T-cell (primary cell): Measurements from ENCODE around the gene TMEM72. TPM values are rescaled to one million over a fixed set of nuclear protein-coding genes. Genes with fewer than 3 reads are reported as not detected.
A peak's percentile ranks its signal among the peaks of the same experiment; 100 is the strongest.

Experiments
- ATAC-seq, 4 experiments: fragments of 200-7000 bp in 3 of 4; fragments of 150-1000 bp in 1 of 4; cut with Tn5 transposase; replicated peaks in 1 of 4; 1 replicate in 3 of 4; 2 replicates in 1 of 4; pipeline ENCODE4 v1.10.0; 2021; ENCODE audit warnings: moderate library complexity in 3 of 4, mild to moderate bottlenecking in 2 of 4, moderate number of reproducible peaks in 1 of 4
- CTCF ChIA-PET, 2 donors: fragments of 300-600 bp; sonication (Branson Sonifier 250); formaldehyde crosslinking; loops; one replicate each; lab custom pipeline; 2022; ENCODE audit warnings: antibody characterized with exemption in 2 of 2; lab: Charles Lee
- POLR2A ChIA-PET, 2 donors: fragments of 300-600 bp; sonication (Branson Sonifier 250); formaldehyde crosslinking; loops; one replicate each; lab custom pipeline; 2022; ENCODE audit warnings: antibody characterized with exemption in 2 of 2; lab: Charles Lee
- DNase-seq, 35 experiments: peaks; one replicate each; pipeline versions ENCODE4 v3.0.0 to v3.0.0-alpha.2; 2013 to 2023
- H3K27ac ChIP-seq: one replicate; pipeline ENCODE4 v1.5.1; 2013; ENCODE audit warnings: low read length
- H3K27me3 ChIP-seq, 2 experiments: replicated peaks in 1 of 2; 1 replicate in 1 of 2; 2 replicates in 1 of 2; pipeline versions ENCODE4 v1.6.1 to v1.7.0; 2013; ENCODE audit warnings: low read length in 1 of 2, mixed read lengths in 1 of 2; ENCODE audit not compliant: control insufficient read depth in 2 of 2, insufficient read depth in 2 of 2; ENCODE audit errors: extremely low read depth in 1 of 2
- H3K36me3 ChIP-seq, 2 donors: 1 replicate in 1 of 2; 2 replicates in 1 of 2; pipeline versions ENCODE4 v1.6.1 to v1.7.0; 2013; ENCODE audit warnings: low read length in 1 of 2; ENCODE audit not compliant: control insufficient read depth in 2 of 2, insufficient read depth in 1 of 2; ENCODE audit errors: extremely low read depth in 1 of 2
- H3K4me1 ChIP-seq, 2 experiments: 1 replicate in 1 of 2; 2 replicates in 1 of 2; pipeline versions ENCODE4 v1.6.1 to v1.7.0; 2013; ENCODE audit warnings: low read length in 2 of 2, mixed read lengths in 1 of 2; ENCODE audit not compliant: insufficient read depth in 2 of 2, control insufficient read depth in 1 of 2; ENCODE audit errors: extremely low read depth in 1 of 2
- H3K4me3 ChIP-seq, 2 donors: 1 replicate in 1 of 2; 2 replicates in 1 of 2; pipeline versions ENCODE4 v1.5.1 to v1.7.0; 2013; ENCODE audit warnings: mild to moderate bottlenecking in 2 of 2, low read length in 1 of 2, moderate library complexity in 1 of 2; ENCODE audit not compliant: control insufficient read depth in 1 of 2; ENCODE audit errors: extremely low read depth in 1 of 2
- H3K9me3 ChIP-seq: 2 replicates; pipeline ENCODE4 v1.7.0; 2013
- H3K27ac Mint-ChIP-seq, 2 donors: one replicate each; pipeline ENCODE4 v1.8.0; 2020 to 2021; ENCODE audit warnings: mild to moderate bottlenecking in 2 of 2, mixed read lengths in 2 of 2
- H3K27me3 Mint-ChIP-seq, 2 donors: one replicate each; pipeline ENCODE4 v1.8.0; 2021 to 2022; ENCODE audit warnings: mixed read lengths in 2 of 2
- H3K36me3 Mint-ChIP-seq: one replicate; pipeline ENCODE4 v1.8.0; 2021; ENCODE audit warnings: mixed read lengths
- H3K4me1 Mint-ChIP-seq, 3 donors: one replicate each; pipeline ENCODE4 v1.8.0; 2020 to 2022; ENCODE audit warnings: mixed read lengths in 3 of 3, mild to moderate bottlenecking in 1 of 3
- H3K4me3 Mint-ChIP-seq, 3 donors: one replicate each; pipeline ENCODE4 v1.8.0; 2020 to 2022; ENCODE audit warnings: mild to moderate bottlenecking in 3 of 3, mixed read lengths in 3 of 3, moderate library complexity in 3 of 3
- H3K9me3 Mint-ChIP-seq, 3 donors: one replicate each; pipeline ENCODE4 v1.8.0; 2020 to 2022; ENCODE audit warnings: mixed read lengths in 3 of 3
- WGBS: methylation state at CpG from one replicate; pipeline ENCODE4 v1.1.5; 2013; ENCODE audit warnings: missing lambda C conversion rate; ENCODE audit not compliant: insufficient coverage; 5-methylcytosine and 5-hydroxymethylcytosine counted together
- total RNA-seq, 35 experiments: library from RNA in 6 of 35; stranded (reverse) in 6 of 35; fragments of 120-200 nt in 1 of 35; gene quantifications; one replicate each; pipeline versions ENCODE4 v1.2.1 to v1.2.4 and lab custom pipeline; 2013 to 2026

Gene TMEM72
- total RNA-seq, 5 donors from 2014 or later (not counting 1 experiment from before 2014, with no cell fraction given), result 0.13 TPM; not detected in 4

DNA sequence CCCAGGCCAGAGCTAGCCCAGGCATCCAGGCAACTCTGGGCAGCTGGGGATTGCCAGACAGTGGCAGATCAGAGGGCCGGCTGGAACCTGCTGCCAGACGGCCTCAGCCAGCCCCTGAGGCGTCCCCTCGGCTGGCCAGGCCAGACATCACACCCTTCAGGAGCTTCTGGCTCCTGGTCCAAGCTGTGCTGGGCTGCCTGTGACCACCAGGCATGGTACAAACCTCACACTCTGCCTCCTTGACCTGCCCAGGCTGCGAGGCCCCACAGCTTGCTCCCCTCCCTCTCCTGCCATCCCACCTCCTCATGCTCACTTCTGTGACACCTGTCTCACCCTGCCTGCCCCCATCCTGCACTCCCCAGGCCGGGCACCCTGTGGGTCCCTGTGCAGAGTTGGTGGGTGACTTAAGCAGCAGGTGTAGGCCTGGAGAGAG, 61.8 kb downstream of the TMEM72 start:
- DNase-seq, result no peak
- Mint-ChIP-seq H3K27ac (no peak overlapping the region), H3K36me3 (no peaks in the 10 kb centered on the region), H3K9me3 (no peaks in the 10 kb centered on the region), H3K4me1 (peaks cover 24 to 35% (median 25%) of the 10 kb centered on the region in 3 donors), H3K27me3 (no peaks in the 10 kb centered on the region), H3K4me3 (no peak overlapping the region)
- no peak overlapping the region for H3K27ac ChIP-seq
- H3K36me3 ChIP-seq, result no peaks in the 10 kb centered on the region
- ATAC-seq, result no peak
- H3K27me3 ChIP-seq, result peaks cover 0 to 18% of the 10 kb centered on the region in 2 experiments
- POLR2A ChIA-PET, result interaction anchor here in 1 of 2 donors (0.8 kb wide), 1 partner anchor 29 kb away, joined by 5 read pairs; no protein-coding TSS in a partner anchor
- CTCF ChIA-PET, result interaction anchor here (0.7 to 2.0 kb wide), 5 partner anchors 10 to 998 kb away, joined by 3 to 12 read pairs (median 3); no protein-coding TSS in a partner anchor
- WGBS, result 96% methylated on average over 4 of the region's 6 CpGs
- H3K9me3 ChIP-seq, result no peaks in the 10 kb centered on the region
- H3K4me3 ChIP-seq, result no peak overlapping the region
- peaks cover 15 to 48% of the 10 kb centered on the region in 2 experiments for H3K4me1 ChIP-seq

DNA sequence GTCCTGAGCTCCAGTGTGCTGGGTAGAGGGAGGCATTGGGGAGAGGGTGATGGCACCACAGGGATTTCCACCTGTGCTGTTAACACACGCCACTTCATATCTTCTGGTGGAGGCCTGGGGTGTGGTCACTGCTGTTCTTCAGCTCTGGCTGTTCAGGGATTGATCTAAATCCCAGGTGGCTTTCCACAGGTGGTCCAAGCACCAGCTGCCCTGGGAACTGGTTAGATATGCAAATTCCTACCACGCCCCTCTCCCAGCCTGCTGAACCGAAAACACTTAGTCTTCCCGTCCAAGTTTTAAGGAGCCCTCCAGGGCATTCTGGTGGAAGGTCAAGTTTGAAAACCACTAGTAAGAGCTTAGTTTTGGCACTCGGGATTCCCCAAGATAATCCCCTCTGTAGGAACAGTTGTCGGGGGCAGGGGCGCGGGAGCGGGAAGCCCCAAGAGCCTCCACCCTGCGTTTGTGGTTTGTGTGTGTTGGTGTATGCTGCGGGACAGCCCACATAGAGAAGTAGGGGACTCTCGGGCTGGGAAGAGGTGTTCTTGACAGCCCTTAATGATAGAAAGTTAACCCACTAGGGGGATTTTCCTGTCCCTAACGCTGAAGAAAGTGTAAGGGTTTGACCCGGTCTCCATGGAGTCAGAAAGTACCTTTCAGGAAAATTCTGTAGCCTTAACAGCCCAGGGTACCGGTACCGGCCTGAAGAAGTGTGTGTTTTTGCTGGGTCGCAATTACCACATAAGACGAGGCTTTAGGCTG, 62.4 kb downstream of the TMEM72 start:
- no peak overlapping the region for H3K4me3 ChIP-seq
- no peaks in the 10 kb centered on the region for H3K9me3 ChIP-seq
- Mint-ChIP-seq H3K27ac (no peak overlapping the region), H3K4me3 (no peak overlapping the region), H3K36me3 (no peaks in the 10 kb centered on the region), H3K4me1 (peaks cover 18 to 30% (median 19%) of the 10 kb centered on the region in 3 donors), H3K27me3 (no peaks in the 10 kb centered on the region), H3K9me3 (no peaks in the 10 kb centered on the region)
- DNase-seq, result no peak
- CTCF ChIA-PET, result interaction anchor here (0.7 to 2.0 kb wide), 6 partner anchors 10 to 998 kb away, joined by 3 to 12 read pairs (median 3); no protein-coding TSS in a partner anchor
- H3K36me3 ChIP-seq, result no peaks in the 10 kb centered on the region
- POLR2A ChIA-PET, result interaction anchor here in 1 of 2 donors (0.8 kb wide), 1 partner anchor 29 kb away, joined by 5 read pairs; no protein-coding TSS in a partner anchor
- peaks cover 0 to 18% of the 10 kb centered on the region in 2 experiments for H3K27me3 ChIP-seq
- 42% methylated on average over 10 of the region's 18 CpGs for WGBS
- no peak for ATAC-seq
- H3K4me1 ChIP-seq, result peaks cover 11 to 45% of the 10 kb centered on the region in 2 experiments
- H3K27ac ChIP-seq, result no peak overlapping the region

DNA sequence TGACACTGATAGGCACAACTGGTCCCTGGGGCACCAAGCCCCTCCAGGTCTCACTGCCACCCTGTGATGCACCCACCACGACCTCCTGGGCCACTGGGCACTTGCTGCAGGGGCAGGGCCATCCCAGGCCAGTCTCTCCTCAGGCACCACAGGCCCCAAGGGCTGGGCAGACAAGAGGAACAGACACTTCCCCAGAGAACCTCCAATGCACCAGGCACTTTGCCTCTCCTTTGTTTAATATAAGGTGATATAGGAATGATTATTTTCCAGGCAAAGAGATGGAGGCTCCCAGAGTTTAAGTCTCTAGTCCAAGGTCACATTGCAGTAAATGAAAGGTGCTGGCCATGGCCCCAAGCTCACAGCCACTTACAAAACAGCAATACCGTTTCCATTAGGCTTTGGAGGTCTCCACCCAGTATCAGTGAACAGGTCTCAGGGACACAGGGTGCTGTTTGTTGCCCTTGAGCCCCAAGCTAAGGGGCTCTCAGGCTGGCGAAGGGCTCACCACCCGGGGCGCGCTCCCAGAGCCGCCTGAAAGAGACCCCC, 63.0 kb downstream of the TMEM72 start:
- H3K9me3 ChIP-seq, result no peaks in the 10 kb centered on the region
- H3K36me3 Mint-ChIP-seq, result no peaks in the 10 kb centered on the region
- peaks cover 11 to 25% (median 13%) of the 10 kb centered on the region in 3 donors for H3K4me1 Mint-ChIP-seq
- ChIA-PET POLR2A (no interaction called here), CTCF (interaction anchor here (0.8 to 2.0 kb wide), 4 partner anchors 22 to 41 kb away, joined by 3 to 12 read pairs (median 6); no protein-coding TSS in a partner anchor)
- peak in 1 of 35 experiments; percentile 14 for DNase-seq
- H3K27ac ChIP-seq, result no peak overlapping the region
- H3K4me1 ChIP-seq, result peaks cover 5 to 45% of the 10 kb centered on the region in 2 experiments
- H3K27ac Mint-ChIP-seq, result no peak overlapping the region
- H3K4me3 Mint-ChIP-seq, result peak overlapping the region; percentile 67 to 72 (median 67)
- 73% methylated on average over 7 of the region's 7 CpGs for WGBS
- no peaks in the 10 kb centered on the region for H3K36me3 ChIP-seq
- peak overlapping the region in 1 of 2 donors; percentile 49 for H3K4me3 ChIP-seq
- H3K27me3 ChIP-seq, result peaks cover 0 to 18% of the 10 kb centered on the region in 2 experiments
- H3K27me3 Mint-ChIP-seq, result no peaks in the 10 kb centered on the region
- H3K9me3 Mint-ChIP-seq, result no peaks in the 10 kb centered on the region
- no peak for ATAC-seq

DNA sequence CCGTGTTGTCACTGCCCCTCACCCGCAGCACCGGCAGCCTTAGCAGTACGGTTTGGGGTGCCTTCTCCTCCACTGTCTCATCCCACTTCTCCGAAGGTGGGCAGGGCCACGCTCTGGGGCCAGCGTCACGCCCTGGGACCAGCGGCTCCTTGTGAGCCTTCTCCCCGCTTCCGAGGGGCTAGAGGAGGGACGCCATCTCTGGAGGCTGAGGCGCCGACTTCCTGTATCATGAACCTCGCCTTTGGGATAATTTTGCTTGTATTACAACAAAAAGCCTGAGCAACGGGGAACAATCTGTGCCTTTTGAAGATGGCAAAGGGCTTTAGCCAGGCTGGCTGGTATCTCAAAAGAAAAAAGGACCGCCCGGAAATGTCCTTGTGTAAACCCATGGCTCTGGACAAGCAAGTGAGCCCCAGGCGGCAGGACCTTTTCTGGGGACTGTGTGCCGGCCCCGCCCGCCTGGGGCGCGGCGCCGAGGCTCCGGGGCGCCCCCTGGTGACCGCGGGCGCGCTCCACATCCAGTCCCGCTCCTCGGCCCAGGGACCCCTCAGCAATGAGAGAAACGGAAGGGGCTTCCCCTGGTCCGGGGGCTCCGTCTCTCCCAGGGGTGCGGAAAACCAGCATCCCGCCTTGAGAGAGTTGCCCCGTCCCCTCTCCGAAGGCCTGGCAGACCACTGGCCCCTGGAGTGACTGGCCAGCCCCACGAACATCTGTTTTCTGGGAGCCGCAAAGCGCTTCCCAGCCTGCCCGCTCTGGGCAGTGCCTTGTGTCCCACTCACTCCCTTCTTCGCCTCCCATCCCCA, 63.7 kb downstream of the TMEM72 start:
- ChIA-PET POLR2A (interaction anchor here in 1 of 2 donors (0.6 kb wide), 1 partner anchor 12 kb away, joined by 7 read pairs; no protein-coding TSS in a partner anchor), CTCF (interaction anchor here in 1 of 2 donors (1.6 kb wide), 1 partner anchor 42 kb away, joined by 7 read pairs; no protein-coding TSS in a partner anchor)
- Histone ChIP-seq H3K4me3 (peak overlapping the region; percentile 46 to 49), H3K27me3 (peaks cover 0 to 18% of the 10 kb centered on the region in 2 experiments), H3K27ac (no peak overlapping the region), H3K36me3 (no peaks in the 10 kb centered on the region), H3K4me1 (peaks cover 5 to 39% of the 10 kb centered on the region in 2 experiments), H3K9me3 (no peaks in the 10 kb centered on the region)
- H3K9me3 Mint-ChIP-seq, result no peaks in the 10 kb centered on the region
- ATAC-seq (peak; percentile 90 to 97 (median 94)), DNase-seq (peak in 33 of 35 experiments; percentile 17 to 80 (median 50))
- H3K27ac Mint-ChIP-seq, result no peak overlapping the region
- H3K4me1 Mint-ChIP-seq, result peaks cover 7 to 20% (median 10%) of the 10 kb centered on the region in 3 donors
- no peaks in the 10 kb centered on the region for H3K36me3 Mint-ChIP-seq
- 3% methylated on average over 37 of the region's 46 CpGs for WGBS
- no peaks in the 10 kb centered on the region for H3K27me3 Mint-ChIP-seq
- H3K4me3 Mint-ChIP-seq, result peak overlapping the region; percentile 67 to 72 (median 67)

DNA sequence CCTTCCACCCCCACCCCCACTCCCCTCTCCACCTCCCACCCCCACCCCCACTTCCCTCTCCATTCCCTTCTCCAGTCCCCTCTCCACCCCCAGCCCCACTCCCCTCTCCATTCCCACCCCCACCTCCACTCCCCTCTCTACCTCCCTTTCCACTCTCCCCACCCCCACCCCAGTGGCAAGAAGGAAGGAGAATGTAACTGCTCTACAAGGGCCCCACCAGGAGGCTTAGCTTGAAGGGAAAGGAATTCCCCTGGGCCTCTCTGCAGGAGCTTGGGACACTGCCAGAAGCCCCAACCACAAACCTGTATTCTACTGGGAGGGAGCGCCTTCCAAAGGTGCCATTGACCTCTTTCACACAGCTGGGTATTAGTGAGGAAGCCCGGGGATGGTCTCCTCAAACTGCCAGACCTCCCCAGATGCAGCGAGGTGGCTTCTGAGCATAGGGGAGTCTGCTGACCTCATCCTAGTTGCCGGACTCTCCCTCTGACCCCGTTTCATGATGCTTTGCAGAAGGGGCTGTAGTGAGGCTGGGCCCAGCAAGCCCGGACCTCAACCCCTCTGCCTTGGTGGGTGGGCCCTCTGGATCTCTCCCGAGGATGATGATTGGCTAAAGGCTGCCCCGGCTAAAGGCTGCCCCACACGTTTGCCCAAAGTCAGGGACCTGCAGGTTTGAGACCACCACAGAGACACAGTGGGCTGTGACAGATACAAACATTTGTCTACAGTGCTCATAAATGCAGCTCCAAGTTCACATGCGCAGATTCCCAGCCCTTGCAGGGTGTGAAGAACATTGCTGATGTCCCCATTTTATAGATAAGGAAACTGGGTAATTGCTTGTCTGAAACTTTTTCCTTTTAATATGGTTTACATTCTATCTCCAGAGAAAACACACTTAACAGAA, 64.5 kb downstream of the TMEM72 start:
- POLR2A ChIA-PET, result interaction anchor here in 1 of 2 donors (0.6 kb wide), 1 partner anchor 13 kb away, joined by 7 read pairs; no protein-coding TSS in a partner anchor
- no peaks in the 10 kb centered on the region for H3K9me3 Mint-ChIP-seq
- Histone ChIP-seq H3K4me1 (peaks cover 5 to 34% of the 10 kb centered on the region in 2 experiments), H3K36me3 (no peaks in the 10 kb centered on the region), H3K27ac (no peak overlapping the region), H3K4me3 (no peak overlapping the region), H3K27me3 (peaks cover 0 to 18% of the 10 kb centered on the region in 2 experiments), H3K9me3 (no peaks in the 10 kb centered on the region)
- ATAC-seq (no peak), DNase-seq (peak in 1 of 35 experiments; percentile 18)
- CTCF ChIA-PET, result interaction anchor here (0.5 to 1.6 kb wide), 4 partner anchors 41 to 1027 kb away, joined by 3 to 7 read pairs (median 4); no protein-coding TSS in a partner anchor
- H3K4me3 Mint-ChIP-seq, result peak overlapping the region in 2 of 3 donors; percentile 21 to 52
- H3K27me3 Mint-ChIP-seq, result no peaks in the 10 kb centered on the region
- no peak overlapping the region for H3K27ac Mint-ChIP-seq
- 68% methylated on average over 7 of the region's 10 CpGs for WGBS
- no peaks in the 10 kb centered on the region for H3K36me3 Mint-ChIP-seq
- H3K4me1 Mint-ChIP-seq, result peaks cover 7 to 20% (median 10%) of the 10 kb centered on the region in 3 donors
